MCF 10A (cell line): Measurements from ENCODE around the gene WRNIP1. TPM values are rescaled to one million over a fixed set of nuclear protein-coding genes. Genes with fewer than 3 reads are reported as not detected.

ENCODE experiments used
- BruUV-seq: library from RNA; stranded (reverse); fragments of 400-500 nt; replicated peaks from 2 replicates; lab custom pipeline; 2021; lab: Mats Ljungman, UMichigan
- CTCF ChIA-PET: fragments of 300-600 bp; sonication (Branson Sonifier 250); formaldehyde crosslinking; extraction: SDS; loops from one replicate; lab custom pipeline; 2021; ENCODE audit warnings: antibody characterized with exemption, inconsistent platforms; lab: Yijun Ruan, JAX
- POLR2A ChIA-PET: fragments of 300-600, 350-650 bp; sonication (Branson Sonifier 250); formaldehyde crosslinking; extraction: SDS; loops from one replicate; lab custom pipeline; 2020; ENCODE audit warnings: antibody characterized with exemption, inconsistent platforms; lab: Yijun Ruan, JAX
- DNase-seq: peaks from one replicate; pipeline ENCODE4 v3.0.0-alpha.2; 2018; ENCODE audit not compliant: unreplicated experiment
- H3K27ac Mint-ChIP-seq: one replicate; pipeline ENCODE4 v1.8.0; 2022; ENCODE audit warnings: mild to moderate bottlenecking, low read depth, mixed read lengths; ENCODE audit not compliant: unreplicated experiment
- H3K27me3 Mint-ChIP-seq: one replicate; pipeline ENCODE4 v1.8.0; 2022; ENCODE audit warnings: mixed read lengths; ENCODE audit not compliant: insufficient read depth, unreplicated experiment
- H3K36me3 Mint-ChIP-seq: one replicate; pipeline ENCODE4 v1.8.0; 2022; ENCODE audit warnings: mild to moderate bottlenecking, moderate library complexity, mixed read lengths; ENCODE audit not compliant: insufficient read depth, unreplicated experiment
- H3K4me1 Mint-ChIP-seq: one replicate; pipeline ENCODE4 v1.8.0; 2022; ENCODE audit warnings: mixed read lengths; ENCODE audit not compliant: insufficient read depth, unreplicated experiment
- H3K4me3 Mint-ChIP-seq: one replicate; pipeline ENCODE4 v1.8.0; 2022; ENCODE audit warnings: mild to moderate bottlenecking, moderate library complexity, mixed read lengths; ENCODE audit not compliant: unreplicated experiment
- H3K9me3 Mint-ChIP-seq: one replicate; pipeline ENCODE4 v1.8.0; 2022; ENCODE audit warnings: mixed read lengths; ENCODE audit not compliant: unreplicated experiment
- intact Hi-C: fragments of 100-400 bp; cut with micrococcal nuclease; formaldehyde crosslinking; loops from 2 replicates; pipeline ENCODE4 v1.14.1; 2022
- total RNA-seq: library from RNA; stranded (reverse); gene quantifications from 2 replicates; pipeline ENCODE4 v1.2.3, GENCODE V29; 2022
- TF ChIP-seq, protein P1 (sequence below): fragments of 200-600 bp; IDR thresholded peaks from one replicate; pipeline ENCODE4 v1.8.0; 2022; ENCODE audit warnings: antibody characterized with exemption, mild to moderate bottlenecking; ENCODE audit not compliant: unreplicated experiment

Gene WRNIP1
- total RNA-seq, 1 experiment from 2014 or later = 44.8 TPM

DNA sequence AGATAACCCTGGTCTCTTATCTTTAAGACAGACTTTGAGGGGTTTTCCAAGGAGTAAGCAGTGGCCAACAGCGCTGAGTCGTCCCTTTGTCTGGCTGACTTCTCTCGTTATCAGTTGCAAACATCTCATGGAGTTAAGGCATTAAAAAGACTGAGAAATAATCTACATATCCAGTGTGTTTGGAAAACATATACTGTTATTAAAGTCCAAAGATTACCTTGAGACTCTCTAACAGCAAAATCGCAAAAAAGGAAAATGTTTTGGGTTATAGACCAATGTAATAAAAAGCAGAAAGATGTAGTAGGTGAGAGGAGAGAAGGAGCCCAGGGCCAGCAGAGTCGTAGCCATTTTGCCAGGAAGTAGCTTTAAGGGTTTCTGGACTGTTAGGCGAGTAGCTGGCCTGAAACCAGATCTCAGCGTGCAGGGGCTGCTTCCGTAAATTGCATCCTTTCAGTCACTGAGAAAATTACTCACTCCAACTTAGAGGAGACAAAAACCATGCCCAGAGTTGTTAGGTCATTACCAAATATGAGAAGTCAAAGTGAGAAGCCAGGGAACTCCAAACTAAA lies 39.1 kb upstream of the WRNIP1 start:
- peaks cover 11% of the 10 kb centered on the region for H3K9me3 Mint-ChIP-seq
- intact Hi-C loops = no loop called here
- H3K4me3 Mint-ChIP-seq = no peak overlapping the region
- no peaks in the 10 kb centered on the region for H3K27me3 Mint-ChIP-seq
- no peak overlapping the region for H3K27ac Mint-ChIP-seq
- no peaks in the 10 kb centered on the region for H3K36me3 Mint-ChIP-seq
- ChIA-PET POLR2A (no interaction called here), CTCF (no interaction called here)
- TF ChIP-seq, protein P1, sequence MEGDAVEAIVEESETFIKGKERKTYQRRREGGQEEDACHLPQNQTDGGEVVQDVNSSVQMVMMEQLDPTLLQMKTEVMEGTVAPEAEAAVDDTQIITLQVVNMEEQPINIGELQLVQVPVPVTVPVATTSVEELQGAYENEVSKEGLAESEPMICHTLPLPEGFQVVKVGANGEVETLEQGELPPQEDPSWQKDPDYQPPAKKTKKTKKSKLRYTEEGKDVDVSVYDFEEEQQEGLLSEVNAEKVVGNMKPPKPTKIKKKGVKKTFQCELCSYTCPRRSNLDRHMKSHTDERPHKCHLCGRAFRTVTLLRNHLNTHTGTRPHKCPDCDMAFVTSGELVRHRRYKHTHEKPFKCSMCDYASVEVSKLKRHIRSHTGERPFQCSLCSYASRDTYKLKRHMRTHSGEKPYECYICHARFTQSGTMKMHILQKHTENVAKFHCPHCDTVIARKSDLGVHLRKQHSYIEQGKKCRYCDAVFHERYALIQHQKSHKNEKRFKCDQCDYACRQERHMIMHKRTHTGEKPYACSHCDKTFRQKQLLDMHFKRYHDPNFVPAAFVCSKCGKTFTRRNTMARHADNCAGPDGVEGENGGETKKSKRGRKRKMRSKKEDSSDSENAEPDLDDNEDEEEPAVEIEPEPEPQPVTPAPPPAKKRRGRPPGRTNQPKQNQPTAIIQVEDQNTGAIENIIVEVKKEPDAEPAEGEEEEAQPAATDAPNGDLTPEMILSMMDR = no peak
- no peaks in the 10 kb centered on the region for H3K4me1 Mint-ChIP-seq
- no TSS peak for BruUV-seq
- DNase-seq = no peak

DNA sequence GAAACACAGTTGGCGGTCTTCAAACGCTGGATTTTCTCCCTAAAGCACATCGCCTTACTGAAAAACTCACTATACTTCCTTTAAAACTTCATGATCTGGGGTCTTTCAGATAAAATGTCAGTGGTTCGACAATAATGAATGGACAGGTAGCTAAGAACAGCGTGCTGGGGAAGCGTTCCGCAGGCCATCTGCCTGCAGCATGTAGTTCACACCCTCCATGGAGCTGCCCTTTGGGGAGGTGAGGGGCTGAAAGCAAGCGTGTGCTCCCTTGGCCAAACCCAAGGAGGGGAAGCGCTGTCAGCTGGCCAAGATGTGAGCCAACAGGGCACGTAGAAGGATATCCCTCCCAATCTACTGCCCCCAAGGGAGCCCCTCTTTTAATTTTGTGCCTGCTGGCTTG lies 35.3 kb upstream of the WRNIP1 start:
- ChIA-PET POLR2A (no interaction called here), CTCF (interaction anchor here (0.5 kb wide), 1 partner anchor 22 kb away, joined by 3 read pairs; no protein-coding TSS in a partner anchor)
- TF ChIP-seq, protein P1 = no peak
- Mint-ChIP-seq H3K27ac (no peak overlapping the region), H3K4me3 (no peak overlapping the region), H3K36me3 (no peaks in the 10 kb centered on the region), H3K27me3 (no peaks in the 10 kb centered on the region), H3K9me3 (no peaks in the 10 kb centered on the region), H3K4me1 (peaks cover 6% of the 10 kb centered on the region)
- no peak for DNase-seq
- intact Hi-C loops = no loop called here
- no TSS peak for BruUV-seq

DNA sequence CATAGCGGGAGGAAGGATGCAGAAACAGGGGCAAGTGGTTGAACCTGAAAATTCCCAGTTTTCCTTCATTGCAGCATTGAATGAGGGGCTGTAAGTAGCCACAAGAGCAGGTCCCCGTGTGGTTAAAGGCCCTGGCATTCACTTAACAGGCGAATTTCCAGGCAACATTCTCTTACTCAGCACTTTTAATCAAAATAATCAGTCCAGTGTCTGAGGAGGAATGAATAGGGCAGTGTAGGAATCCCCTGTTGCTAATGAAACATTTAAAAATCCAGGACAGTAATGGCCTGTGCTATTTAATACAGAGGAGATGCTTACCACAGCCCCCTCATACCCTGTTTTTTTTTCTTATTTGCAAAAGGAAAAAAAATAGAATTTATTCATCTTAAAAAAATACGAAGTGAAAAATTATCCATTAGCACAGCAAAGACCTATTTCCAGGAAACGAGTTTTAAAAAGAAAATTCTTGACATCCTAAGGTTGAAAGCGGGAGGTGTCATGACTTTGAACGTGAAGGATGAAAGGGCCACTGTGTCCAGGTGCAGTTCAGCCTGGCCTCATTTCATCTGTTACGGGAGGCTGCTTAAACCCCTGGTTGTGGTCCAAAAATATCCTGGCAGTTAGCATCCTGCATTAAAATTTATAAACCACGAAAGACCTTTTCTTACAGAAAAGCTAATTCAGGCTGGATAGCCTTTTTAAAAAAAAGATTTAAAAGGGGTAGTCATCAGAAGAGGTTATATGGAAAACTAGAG lies 34.7 kb upstream of the WRNIP1 start:
- intact Hi-C loops = no loop called here
- ChIA-PET CTCF (interaction anchor here (0.5 kb wide), 1 partner anchor 21 kb away, joined by 3 read pairs; no protein-coding TSS in a partner anchor), POLR2A (no interaction called here)
- Mint-ChIP-seq H3K27ac (no peak overlapping the region), H3K4me3 (no peak overlapping the region), H3K27me3 (no peaks in the 10 kb centered on the region), H3K4me1 (peaks cover 6% of the 10 kb centered on the region), H3K36me3 (no peaks in the 10 kb centered on the region), H3K9me3 (no peaks in the 10 kb centered on the region)
- no peak for DNase-seq
- TF ChIP-seq, protein P1 = no peak
- no TSS peak for BruUV-seq

DNA sequence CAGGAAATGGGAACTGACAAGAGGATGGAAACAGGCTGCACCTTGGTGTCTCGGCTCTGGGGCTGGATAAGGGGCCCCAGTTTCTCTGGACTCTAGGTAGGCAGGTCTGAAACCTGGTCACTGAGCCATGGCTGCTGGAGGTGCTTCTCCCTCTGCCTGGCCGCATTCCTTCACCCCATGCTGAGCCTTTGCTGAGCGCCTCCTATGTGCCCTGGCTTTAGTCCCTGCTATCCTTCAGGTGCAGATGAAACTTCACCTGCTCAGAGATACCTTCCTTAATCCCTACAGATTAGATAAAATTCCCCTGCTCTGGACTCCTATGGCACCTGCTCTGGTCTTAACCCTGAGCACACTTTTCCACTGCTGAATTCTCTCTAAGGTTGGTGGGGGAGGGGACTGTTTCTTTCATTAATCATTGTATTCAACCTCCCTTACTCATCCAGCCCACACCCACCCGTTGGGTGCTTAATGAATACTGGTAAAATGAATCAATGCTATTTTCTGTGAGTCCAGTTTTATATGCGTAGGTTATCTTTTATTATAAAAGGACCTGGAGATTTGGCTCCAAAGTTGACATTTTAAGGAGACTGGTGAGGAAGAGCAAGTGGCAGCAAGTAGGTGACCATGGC lies 33.8 kb upstream of the WRNIP1 start:
- CTCF ChIA-PET = no interaction called here
- H3K4me3 Mint-ChIP-seq = no peak overlapping the region
- no peak for DNase-seq
- H3K4me1 Mint-ChIP-seq = peaks cover 6% of the 10 kb centered on the region
- no peaks in the 10 kb centered on the region for H3K27me3 Mint-ChIP-seq
- H3K36me3 Mint-ChIP-seq = no peaks in the 10 kb centered on the region
- TF ChIP-seq, protein P1 = no peak
- H3K9me3 Mint-ChIP-seq = no peaks in the 10 kb centered on the region
- intact Hi-C loops = no loop called here
- H3K27ac Mint-ChIP-seq = no peak overlapping the region
- POLR2A ChIA-PET = no interaction called here
- BruUV-seq = no TSS peak
